EH (cell line): ENCODE measurements around the gene HNRNPC.
A peak's percentile ranks its signal among the peaks of the same experiment; 100 is the strongest.

Experiments
- DNase-seq: peaks from one replicate; pipeline ENCODE4 v3.0.0-alpha.2; 2015; ENCODE audit warnings: low read depth

Gene HNRNPC

DNA sequence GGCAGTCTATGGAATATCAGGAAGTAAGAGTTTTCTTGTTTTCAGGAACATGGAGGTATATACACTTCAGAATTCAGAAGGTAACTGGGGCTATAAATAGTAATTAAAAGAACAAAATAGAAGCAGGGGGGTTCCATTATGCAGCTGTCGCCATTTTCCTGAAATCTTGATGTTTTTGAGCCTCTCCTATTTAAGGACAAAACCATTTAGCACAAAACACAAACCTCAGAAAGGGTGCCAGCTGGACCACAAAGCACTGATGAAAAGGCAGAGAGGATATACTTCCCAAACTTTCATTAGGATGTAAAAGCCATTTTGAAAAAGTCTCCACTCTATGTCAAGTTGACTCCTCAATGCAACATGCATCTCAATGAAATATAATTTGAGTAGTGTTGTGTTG is 59.2 kb downstream of the HNRNPC start:
- DNase-seq, result no peak

GRCh38 chr14:21209185-21209584 is 60.1 kb downstream of the HNRNPC start:
- DNase-seq, result no peak

DNA sequence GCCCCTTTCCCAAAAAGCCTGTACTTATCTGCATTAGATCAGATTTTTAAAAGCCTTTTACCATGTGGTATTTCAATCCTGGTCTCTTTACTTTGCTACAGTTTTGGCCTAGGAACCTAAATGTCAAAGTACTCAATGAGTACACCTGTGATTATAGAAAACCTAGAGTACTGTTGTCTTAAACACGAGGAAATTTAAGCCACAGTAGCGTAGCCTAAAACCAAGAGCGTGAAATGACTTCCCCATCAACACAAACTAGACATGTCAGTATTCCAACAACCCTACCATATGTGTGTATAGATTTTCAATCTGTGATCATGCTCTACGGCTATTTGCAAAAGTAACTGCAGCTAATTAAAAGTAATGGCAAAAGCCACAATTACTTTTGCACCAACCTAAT is 60.7 kb downstream of the HNRNPC start:
- no peak for DNase-seq

GRCh38 chr14:21206753-21207684 is 62.2 kb downstream of the HNRNPC start:
- no peak for DNase-seq

DNA sequence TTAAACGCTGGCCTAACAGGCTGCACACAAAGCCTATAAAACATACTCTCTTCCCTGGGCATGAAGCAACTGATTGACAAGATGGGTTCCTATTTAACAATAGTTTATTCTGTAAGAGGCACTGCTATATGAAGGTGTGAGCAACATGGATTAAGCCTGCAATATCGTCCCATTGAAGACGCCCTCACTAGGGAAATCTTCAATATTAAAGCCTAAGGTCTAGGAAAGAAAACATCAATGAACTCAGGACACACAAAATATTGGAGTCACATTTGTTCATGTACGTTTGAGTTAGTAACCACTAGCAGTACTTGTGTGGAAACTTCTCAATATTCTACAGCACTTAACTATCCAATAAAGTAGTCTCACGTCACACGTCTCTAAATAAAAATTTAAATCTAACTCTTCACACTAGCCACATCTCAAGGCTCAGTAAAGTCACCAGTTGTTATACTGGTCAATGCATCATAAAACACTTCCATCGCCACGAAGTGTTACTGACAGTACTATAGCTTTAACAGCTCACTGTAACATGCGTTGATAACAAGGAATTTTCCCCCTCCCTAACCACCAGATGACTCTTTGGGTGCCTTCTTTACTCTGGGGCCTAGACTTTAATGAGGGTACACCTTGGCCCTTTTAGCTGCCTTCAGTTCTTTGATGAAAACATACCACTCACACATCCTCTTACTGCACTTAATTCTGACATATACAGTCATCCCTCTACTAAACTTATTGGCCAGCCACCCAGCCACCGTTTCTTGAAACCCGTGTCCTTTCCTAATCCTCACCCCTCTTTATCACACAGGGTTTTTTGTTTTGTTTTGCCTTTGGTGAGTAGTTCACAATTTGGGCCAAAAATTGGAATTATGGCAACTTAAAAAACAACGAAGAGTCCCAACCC is 63.3 kb downstream of the HNRNPC start:
- no peak for DNase-seq

- no peak for DNase-seq
Observed at GRCh38 chr14:21205026-21205677, 64.1 kb downstream of the HNRNPC start.

- no peak for DNase-seq
Observed at GRCh38 chr14:21204167-21205025, 64.8 kb downstream of the HNRNPC start.

GRCh38 chr14:21203470-21204166 is 65.6 kb downstream of the HNRNPC start:
- DNase-seq, result no peak

DNA sequence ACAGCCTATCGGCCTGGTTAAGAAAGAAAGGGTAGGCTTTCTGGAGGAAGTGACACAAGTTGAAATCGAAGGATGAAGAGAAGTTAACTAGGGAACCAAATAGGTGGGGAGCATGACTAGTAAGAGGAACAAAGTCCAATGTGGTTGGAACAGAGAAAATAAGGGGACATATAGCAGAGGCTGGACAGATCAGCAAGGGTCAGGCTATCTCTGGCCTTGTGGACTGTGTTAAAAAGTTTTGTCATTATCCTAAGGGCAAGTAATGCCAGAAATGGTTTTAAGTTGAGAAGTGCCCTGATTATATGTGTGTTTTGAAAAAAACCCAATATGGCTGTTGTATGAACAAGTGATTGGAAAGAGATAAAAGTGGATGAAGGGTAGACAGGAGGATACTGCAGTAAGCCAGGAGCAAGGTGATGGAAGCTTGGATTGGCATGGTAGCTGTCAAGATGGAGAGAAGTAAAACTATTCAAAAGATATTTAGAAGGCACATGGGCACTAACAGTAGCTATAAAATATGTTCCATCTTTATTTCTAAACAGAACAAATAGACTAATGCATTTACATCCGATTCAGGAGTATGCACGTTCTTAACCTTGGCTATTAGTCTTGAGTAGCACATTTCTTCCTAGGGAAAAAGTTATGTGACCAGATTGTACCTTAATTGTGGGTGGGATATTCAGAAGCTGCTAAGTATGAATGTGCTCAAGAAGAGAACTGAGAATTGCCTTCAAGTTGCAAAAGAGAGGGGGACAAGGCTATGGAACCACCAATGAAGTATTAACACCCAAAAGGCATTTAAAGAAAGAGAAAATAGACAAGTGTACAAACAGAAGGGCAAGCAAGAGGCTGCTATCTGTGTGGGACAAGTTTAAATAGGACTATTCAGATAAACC is 66.5 kb downstream of the HNRNPC start:
- DNase-seq, result no peak

GRCh38 chr14:21201732-21202462 is 67.3 kb downstream of the HNRNPC start:
- no peak for DNase-seq

- no peak for DNase-seq
Observed at GRCh38 chr14:21200752-21201461, 68.3 kb downstream of the HNRNPC start.

GRCh38 chr14:21199611-21200560 is 69.4 kb downstream of the HNRNPC start:
- peak; percentile 26 for DNase-seq

DNA sequence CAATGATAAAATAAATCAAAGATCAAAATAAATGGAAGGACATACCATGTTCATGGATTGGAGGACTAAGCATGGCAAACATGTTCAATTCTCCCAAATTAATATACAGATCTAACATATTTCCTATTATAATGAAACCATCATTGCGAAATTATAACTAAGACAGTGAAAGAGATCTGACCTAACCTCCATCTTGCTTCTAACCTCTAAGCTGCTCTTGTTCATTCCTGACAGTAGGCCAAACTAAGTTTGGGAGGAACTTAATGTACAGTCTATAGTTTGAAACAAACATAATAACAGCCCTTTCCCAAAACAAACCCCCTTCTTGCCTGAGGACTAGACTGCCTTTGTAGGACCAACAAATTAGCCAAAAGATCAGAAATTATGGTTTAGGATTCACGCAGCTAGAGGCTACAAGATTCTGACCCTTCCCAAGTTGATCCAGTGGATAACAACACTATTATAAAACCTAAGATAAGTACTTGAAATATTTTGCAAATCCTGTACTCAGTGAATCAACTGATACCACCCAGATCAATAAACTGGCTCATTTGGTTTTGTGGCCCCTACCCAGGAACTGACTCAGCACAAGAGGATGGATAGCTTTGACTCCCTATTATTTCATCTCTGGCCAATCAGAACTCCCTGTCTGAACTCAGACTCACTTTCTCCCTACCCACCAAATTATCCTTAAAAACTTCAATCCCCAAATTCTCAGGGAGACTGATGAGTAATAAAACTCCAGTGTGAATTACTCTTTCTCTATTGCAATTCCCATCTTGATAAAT is 71.6 kb downstream of the HNRNPC start:
- DNase-seq, result no peak

DNA sequence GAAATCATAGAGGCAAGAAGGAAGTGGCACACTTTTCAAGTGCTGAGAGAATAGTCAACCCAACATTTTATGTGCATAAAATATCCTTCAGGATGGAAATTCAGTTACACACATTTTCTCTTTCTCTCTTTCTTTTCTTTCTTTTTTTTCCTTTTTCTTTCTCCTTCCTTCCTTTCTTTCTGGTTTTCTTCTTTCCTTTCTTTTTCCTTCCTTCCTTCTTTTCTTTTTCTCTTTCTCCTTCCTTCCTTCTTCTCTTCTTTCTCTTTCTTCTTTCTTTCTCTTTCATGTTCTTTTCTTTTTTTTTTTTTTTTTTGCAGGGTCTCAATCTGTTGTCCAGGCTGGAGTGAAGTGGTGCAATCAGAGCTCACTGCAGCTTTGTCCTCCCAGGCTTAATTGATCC is 74.6 kb downstream of the HNRNPC start:
- no peak for DNase-seq

- DNase-seq, result no peak
Observed at GRCh38 chr14:21192875-21193535, 76.2 kb downstream of the HNRNPC start.

- no peak for DNase-seq
Observed at GRCh38 chr14:21192447-21192822, 76.8 kb downstream of the HNRNPC start.
